ENCODE results near the gene GUCY2C.
A peak's percentile ranks its signal among the peaks of the same experiment; 100 is the strongest.

GUCY2C gene

GRCh38 chr12:14613718-14614117 lies 82.7 kb downstream of the GUCY2C start:
- TF ChIP-seq CTCF (IDR thresholded peaks at IDR 0.05; ENCODE audit: insufficient read depth, low read length) (no peak), SPI1 (IDR thresholded peaks at IDR 0.05; ENCODE audit: borderline replicate concordance, low read depth) (no peak), GABPA (IDR thresholded peaks at IDR 0.05; ENCODE audit: low read depth) (no peak), REST (IDR thresholded peaks at IDR 0.05; ENCODE audit: insufficient replicate concordance, low read depth) (no peak), POLR2AphosphoS5 (IDR thresholded peaks at IDR 0.05; ENCODE audit: low read depth) (no peak)
- Histone ChIP-seq H3K4me3 (replicated peaks; ENCODE audit: insufficient read depth, low read length) (no peak overlapping the region), H3K27me3 (ENCODE audit: insufficient read depth, poor library complexity, severe bottlenecking) (no peaks in the 10 kb centered on the region), H3K27ac (replicated peaks) (no peak overlapping the region)
- DNase-seq (ENCODE audit: low read depth in 1 of 2, low spot score in 1 of 2), result peak; percentile 18 to 68

- DNase-seq (ENCODE audit: low read depth in 1 of 2, low spot score in 1 of 2), result no peak
- TF ChIP-seq REST (IDR thresholded peaks at IDR 0.05; ENCODE audit: insufficient replicate concordance, low read depth) (no peak), SPI1 (IDR thresholded peaks at IDR 0.05; ENCODE audit: borderline replicate concordance, low read depth) (no peak), GABPA (IDR thresholded peaks at IDR 0.05; ENCODE audit: low read depth) (no peak), CTCF (IDR thresholded peaks at IDR 0.05; ENCODE audit: insufficient read depth, low read length) (no peak), POLR2AphosphoS5 (IDR thresholded peaks at IDR 0.05; ENCODE audit: low read depth) (no peak)
- Histone ChIP-seq H3K27me3 (ENCODE audit: insufficient read depth, poor library complexity, severe bottlenecking) (no peaks in the 10 kb centered on the region), H3K4me3 (replicated peaks; ENCODE audit: insufficient read depth, low read length) (no peak overlapping the region), H3K27ac (replicated peaks) (no peak overlapping the region)
Observed at GRCh38 chr12:14612898-14613445, 83.4 kb downstream of the GUCY2C start.

GRCh38 chr12:14612250-14612649 lies 84.1 kb downstream of the GUCY2C start:
- TF ChIP-seq POLR2AphosphoS5 (IDR thresholded peaks at IDR 0.05; ENCODE audit: low read depth) (no peak), GABPA (IDR thresholded peaks at IDR 0.05; ENCODE audit: low read depth) (no peak), REST (IDR thresholded peaks at IDR 0.05; ENCODE audit: insufficient replicate concordance, low read depth) (no peak), CTCF (IDR thresholded peaks at IDR 0.05; ENCODE audit: insufficient read depth, low read length) (no peak), SPI1 (IDR thresholded peaks at IDR 0.05; ENCODE audit: borderline replicate concordance, low read depth) (no peak)
- Histone ChIP-seq H3K27me3 (ENCODE audit: insufficient read depth, poor library complexity, severe bottlenecking) (no peaks in the 10 kb centered on the region), H3K27ac (replicated peaks) (no peak overlapping the region), H3K4me3 (replicated peaks; ENCODE audit: insufficient read depth, low read length) (no peak overlapping the region)
- DNase-seq (ENCODE audit: low read depth in 1 of 2, low spot score in 1 of 2), result no peak
